Measurements from ENCODE around the gene DDR1.

DNA sequence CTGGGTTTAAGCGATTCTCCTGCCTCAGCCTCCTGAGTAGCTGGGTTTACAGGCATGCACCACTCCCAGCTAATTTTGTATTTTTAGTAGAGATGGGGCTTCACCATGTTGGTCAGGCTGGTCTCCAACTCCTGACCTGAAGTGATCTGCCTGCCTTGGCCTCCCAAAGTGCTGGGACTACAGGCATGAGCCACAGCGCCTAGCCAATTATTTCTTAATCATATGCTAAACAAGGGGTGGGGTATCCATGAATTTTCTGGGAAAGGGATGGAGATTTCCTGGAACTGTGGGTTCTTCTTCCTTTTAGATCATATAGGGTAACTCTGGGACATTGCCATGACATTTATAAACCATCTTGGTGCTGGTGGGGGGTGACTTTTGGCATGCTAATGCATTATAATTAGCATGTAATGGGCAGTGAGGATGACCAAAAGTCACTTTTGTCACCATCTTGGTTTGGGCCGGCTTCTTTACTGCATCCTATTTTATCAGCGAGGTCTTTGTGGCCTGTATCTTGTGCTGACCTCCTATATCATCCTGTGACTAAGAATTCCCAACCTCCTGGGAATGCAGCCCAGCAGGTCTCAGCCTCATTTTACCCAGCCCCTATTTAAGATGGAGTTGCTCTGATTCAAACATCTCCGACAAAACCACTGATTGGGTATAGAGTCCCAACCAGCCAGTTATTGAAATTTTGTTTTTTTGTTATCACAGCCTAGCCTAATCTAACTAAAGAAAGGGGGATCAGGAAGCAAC is 29.9 kb upstream of the DDR1 start:
- TF ChIP-seq, protein P1, sequence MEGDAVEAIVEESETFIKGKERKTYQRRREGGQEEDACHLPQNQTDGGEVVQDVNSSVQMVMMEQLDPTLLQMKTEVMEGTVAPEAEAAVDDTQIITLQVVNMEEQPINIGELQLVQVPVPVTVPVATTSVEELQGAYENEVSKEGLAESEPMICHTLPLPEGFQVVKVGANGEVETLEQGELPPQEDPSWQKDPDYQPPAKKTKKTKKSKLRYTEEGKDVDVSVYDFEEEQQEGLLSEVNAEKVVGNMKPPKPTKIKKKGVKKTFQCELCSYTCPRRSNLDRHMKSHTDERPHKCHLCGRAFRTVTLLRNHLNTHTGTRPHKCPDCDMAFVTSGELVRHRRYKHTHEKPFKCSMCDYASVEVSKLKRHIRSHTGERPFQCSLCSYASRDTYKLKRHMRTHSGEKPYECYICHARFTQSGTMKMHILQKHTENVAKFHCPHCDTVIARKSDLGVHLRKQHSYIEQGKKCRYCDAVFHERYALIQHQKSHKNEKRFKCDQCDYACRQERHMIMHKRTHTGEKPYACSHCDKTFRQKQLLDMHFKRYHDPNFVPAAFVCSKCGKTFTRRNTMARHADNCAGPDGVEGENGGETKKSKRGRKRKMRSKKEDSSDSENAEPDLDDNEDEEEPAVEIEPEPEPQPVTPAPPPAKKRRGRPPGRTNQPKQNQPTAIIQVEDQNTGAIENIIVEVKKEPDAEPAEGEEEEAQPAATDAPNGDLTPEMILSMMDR (optimal IDR thresholded peaks at IDR 0.05 in 1 of 3, IDR thresholded peaks at IDR 0.05 in 1 of 3, conservative IDR thresholded peaks at IDR 0.05 in 1 of 3; ENCODE audit: extremely low read depth in 1 of 3, insufficient read depth in 2 of 3, low read length in 3 of 3): no peak
- no peak for TF ChIP-seq EZH2 (IDR thresholded peaks at IDR 0.05; ENCODE audit: low read length)
